ENCODE data around the gene RHOG.

Gene RHOG

DNA sequence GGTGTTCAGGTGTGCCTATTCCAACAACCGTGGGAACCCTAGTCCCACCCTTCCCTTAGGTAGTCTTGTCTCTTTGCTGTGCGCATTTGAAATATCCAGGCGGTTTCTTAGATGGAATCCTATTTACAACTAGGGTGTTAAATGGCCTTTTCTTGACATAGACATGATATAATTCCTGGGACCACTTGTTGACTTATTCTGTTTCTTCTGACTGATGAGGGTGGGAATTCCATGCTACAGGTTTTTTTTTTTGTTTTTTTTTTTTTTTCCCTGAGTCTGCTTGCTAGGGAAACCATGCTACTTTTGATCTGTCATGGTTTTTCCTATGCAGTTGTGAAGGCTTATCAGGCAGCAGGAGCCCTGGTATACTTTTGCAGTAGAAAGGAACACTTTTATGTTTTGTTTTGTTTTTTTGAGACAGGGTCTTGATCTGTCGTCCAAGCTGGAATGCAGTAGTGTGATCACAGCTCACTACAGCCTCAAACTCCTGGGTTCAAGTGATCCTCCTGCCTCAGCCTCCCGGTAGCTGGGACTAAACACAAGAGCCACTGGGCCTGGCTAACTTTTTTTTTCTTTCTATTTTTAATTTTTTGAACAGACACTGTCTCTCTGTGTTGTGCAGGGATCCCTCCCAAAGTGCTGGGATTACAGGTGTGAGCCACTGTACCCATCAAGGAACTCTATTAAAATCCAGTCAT, 16.2 kb upstream of the RHOG start:
- no peaks in the 10 kb centered on the region for H3K27me3 ChIP-seq (ENCODE audit: control insufficient read depth in 1 of 2, insufficient read depth in 2 of 2, low read length in 2 of 2)
- peak overlapping the region; percentile 75 to 84 for H3K4me3 ChIP-seq (ENCODE audit: low read depth in 1 of 2, low read length in 2 of 2)
- H3K4me1 ChIP-seq (ENCODE audit: insufficient read depth, low read length): peaks cover 56% of the 10 kb centered on the region
- H3K27ac ChIP-seq (ENCODE audit: low read depth, low read length): peak overlapping the region; percentile 83
- no peaks in the 10 kb centered on the region for H3K9me3 ChIP-seq (ENCODE audit: low read length)
- H3K36me3 ChIP-seq (ENCODE audit: insufficient read depth, low read length): no peaks in the 10 kb centered on the region
- H3K9ac ChIP-seq (ENCODE audit: low read length): peak overlapping the region; percentile 54

DNA sequence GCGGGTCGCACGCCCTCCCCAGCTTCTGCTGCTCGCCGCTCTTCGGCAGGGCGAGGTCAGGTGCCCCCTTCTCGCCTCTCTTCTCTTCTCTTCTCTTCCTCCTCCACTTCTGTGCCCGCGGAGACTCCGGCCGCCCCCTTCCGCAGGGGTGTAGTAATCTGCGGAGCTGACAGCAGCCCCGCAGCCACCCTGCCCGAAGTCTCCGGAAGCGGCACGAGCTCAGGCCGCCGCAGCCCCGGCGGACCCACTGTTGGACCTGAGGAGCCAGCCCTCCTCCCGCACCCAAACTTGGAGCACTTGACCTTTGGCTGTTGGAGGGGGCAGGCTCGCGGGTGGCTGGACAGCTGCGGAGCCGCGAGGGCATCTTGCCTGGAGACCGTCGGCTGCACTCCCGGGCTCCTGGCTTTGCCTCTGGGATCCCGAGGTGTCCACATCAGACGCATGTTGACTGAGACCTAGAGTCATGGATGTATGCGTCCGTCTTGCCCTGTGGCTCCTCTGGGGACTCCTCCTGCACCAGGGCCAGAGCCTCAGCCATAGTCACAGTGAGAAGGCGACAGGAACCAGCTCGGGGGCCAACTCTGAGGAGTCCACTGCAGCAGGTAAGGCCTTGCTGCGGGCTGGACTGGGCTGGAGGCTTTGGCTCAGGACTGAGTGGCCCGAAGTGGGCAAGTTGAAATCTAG, 15.2 kb upstream of the RHOG start:
- Histone ChIP-seq H3K4me1 (ENCODE audit: insufficient read depth, low read length) (peaks cover 52% of the 10 kb centered on the region), H3K9me3 (ENCODE audit: low read length) (no peaks in the 10 kb centered on the region), H3K4me3 (ENCODE audit: low read depth in 1 of 2, low read length in 2 of 2) (peak overlapping the region; percentile 75 to 84), H3K27me3 (ENCODE audit: control insufficient read depth in 1 of 2, insufficient read depth in 2 of 2, low read length in 2 of 2) (no peaks in the 10 kb centered on the region), H3K36me3 (ENCODE audit: insufficient read depth, low read length) (no peaks in the 10 kb centered on the region), H3K9ac (ENCODE audit: low read length) (peak overlapping the region; percentile 54), H3K27ac (ENCODE audit: low read depth, low read length) (peak overlapping the region; percentile 83)

DNA sequence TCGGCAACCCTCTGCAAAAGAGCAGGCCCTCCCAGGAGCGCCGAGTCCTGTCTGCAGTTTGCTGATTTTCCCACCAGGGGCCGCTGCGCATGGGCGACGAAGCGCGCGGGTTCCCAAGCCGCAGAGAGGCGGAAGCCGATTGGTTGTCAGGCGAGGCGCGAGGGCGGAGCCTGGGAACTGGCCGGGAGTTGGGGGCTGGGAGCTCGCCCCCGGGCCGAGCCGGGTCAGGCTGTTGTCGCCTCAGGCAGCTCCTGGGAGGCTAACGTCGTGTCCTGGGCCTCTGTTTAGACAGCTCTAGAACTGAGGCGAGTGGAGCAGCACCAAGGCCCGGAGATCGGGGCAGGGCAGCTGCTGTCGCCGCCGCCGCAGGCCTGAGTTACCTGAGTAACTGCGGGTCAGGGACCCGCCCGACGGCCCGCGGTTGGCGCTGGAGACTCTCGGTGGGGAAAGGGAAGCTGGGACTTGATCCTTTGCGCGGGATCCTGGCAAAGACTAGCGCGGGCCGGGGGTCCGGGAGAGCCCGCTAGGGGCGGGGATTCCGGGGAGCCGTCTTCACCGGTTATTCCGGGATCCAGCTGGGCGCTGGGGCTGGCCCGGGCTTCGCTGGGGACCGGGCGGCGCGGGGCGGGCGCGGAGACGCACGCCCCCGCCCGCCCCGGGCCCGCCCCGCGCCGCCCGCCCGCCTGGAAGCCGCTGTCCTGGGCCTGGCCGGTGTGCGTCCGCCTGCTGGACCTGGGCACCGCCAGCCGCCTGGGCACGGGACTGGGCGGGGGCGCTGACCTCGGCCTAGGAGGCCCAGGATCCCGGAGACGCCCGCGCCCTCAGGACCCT, 14.4 kb upstream of the RHOG start, which contains the start of gene STIM1:
TSS of gene STIM1 (plus strand) at position 688 of the 831 bp plus-strand sequence. CDS start 607 bp downstream, outside the sequence.
- Histone ChIP-seq H3K4me3 (ENCODE audit: low read depth in 1 of 2, low read length in 2 of 2) (peak within 1 kb of the TSS; percentile 84 to 95), H3K36me3 (ENCODE audit: insufficient read depth, low read length) (no peaks in the 10 kb centered on the region), H3K9ac (ENCODE audit: low read length) (peak within 1 kb of the TSS; percentile 72), H3K4me1 (ENCODE audit: insufficient read depth, low read length) (peaks cover 45% of the 10 kb centered on the region), H3K27ac (ENCODE audit: low read depth, low read length) (peak within 1 kb of the TSS; percentile 99), H3K27me3 (ENCODE audit: control insufficient read depth in 1 of 2, insufficient read depth in 2 of 2, low read length in 2 of 2) (no peaks in the 10 kb centered on the region), H3K9me3 (ENCODE audit: low read length) (no peaks in the 10 kb centered on the region)

DNA sequence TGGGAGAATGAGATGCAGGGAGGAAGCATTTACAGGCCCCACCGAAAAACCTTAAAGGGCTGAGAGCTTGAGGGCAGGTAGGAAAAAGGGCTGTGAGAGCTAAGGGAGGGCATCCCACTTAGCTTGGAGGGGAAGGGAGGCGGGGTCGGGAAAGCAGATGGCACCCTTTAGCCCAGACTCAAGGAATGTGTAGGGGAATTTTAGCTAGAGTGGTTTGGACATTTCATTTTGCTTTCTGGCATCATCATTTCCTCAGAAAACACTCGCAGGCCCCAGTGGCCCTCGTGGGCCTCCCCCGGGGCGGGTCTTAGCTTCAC, 13.9 kb upstream of the RHOG start:
- Histone ChIP-seq H3K4me1 (ENCODE audit: insufficient read depth, low read length) (peaks cover 39% of the 10 kb centered on the region), H3K36me3 (ENCODE audit: insufficient read depth, low read length) (no peaks in the 10 kb centered on the region), H3K9ac (ENCODE audit: low read length) (peak overlapping the region; percentile 7), H3K27ac (ENCODE audit: low read depth, low read length) (peak overlapping the region; percentile 99), H3K27me3 (ENCODE audit: control insufficient read depth in 1 of 2, insufficient read depth in 2 of 2, low read length in 2 of 2) (no peaks in the 10 kb centered on the region), H3K4me3 (ENCODE audit: low read depth in 1 of 2, low read length in 2 of 2) (peak overlapping the region in 1 of 2 donors; percentile 84), H3K9me3 (ENCODE audit: low read length) (no peaks in the 10 kb centered on the region)

DNA sequence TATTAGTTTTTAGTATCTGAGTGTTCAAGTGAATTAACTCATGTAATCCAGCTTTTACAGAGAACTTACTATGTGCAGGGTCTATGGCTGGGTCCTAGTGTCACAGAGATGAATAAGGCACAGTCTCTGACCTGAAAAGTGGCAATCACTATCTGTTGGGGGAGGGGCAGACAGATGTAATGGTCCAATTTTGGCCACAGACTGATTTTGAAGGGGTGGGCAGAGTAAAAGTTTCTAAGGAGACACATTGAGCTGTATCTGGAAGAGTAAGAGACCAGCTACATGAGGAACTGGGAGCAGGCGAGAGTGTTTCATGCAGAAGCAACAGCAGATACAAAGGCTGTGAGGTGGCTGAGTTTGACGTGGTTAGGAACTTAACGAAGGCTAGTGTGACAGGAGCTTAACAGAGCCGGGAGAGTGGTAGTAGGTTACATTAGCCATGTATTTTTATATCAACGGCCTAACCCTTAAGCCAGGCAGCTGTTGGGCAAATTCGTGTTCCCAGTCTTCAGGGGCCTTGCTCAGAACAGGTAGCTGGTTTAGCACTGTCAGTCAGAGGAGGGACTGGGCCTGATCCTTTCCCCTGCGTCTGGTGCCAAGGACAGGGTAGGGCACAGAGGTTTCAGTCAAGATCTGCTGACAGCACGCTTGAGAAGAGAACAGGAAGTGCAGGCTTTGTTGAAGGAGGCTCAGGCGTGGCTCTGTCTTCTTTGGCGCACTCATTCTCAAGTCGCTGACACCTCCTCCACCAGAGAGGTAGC, 13.3 kb upstream of the RHOG start:
- peak overlapping the region; percentile 7 for H3K9ac ChIP-seq (ENCODE audit: low read length)
- H3K36me3 ChIP-seq (ENCODE audit: insufficient read depth, low read length): no peaks in the 10 kb centered on the region
- no peaks in the 10 kb centered on the region for H3K9me3 ChIP-seq (ENCODE audit: low read length)
- H3K27ac ChIP-seq (ENCODE audit: low read depth, low read length): peak overlapping the region; percentile 99
- H3K4me3 ChIP-seq (ENCODE audit: low read depth in 1 of 2, low read length in 2 of 2): peak overlapping the region in 1 of 2 donors; percentile 84
- H3K4me1 ChIP-seq (ENCODE audit: insufficient read depth, low read length): peaks cover 33% of the 10 kb centered on the region
- H3K27me3 ChIP-seq (ENCODE audit: control insufficient read depth in 1 of 2, insufficient read depth in 2 of 2, low read length in 2 of 2): no peaks in the 10 kb centered on the region

DNA sequence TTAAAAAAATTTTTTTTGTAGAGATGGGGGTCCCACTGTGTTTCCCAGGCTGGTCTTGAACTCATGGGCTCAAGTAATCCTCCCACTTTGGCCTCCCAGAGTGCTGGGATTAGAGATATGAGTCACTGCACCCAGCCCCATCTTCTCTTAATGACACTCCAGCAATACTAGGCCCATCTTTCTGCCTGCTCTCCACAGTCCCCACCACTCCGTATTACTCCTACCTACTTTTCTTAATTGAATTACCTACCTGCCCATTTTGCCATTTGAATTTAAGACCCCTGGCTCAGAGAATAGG, 12.7 kb upstream of the RHOG start:
- Histone ChIP-seq H3K4me3 (ENCODE audit: low read depth in 1 of 2, low read length in 2 of 2) (no peak overlapping the region), H3K4me1 (ENCODE audit: insufficient read depth, low read length) (peaks cover 28% of the 10 kb centered on the region), H3K9me3 (ENCODE audit: low read length) (no peaks in the 10 kb centered on the region), H3K36me3 (ENCODE audit: insufficient read depth, low read length) (no peaks in the 10 kb centered on the region), H3K9ac (ENCODE audit: low read length) (no peak overlapping the region), H3K27me3 (ENCODE audit: control insufficient read depth in 1 of 2, insufficient read depth in 2 of 2, low read length in 2 of 2) (no peaks in the 10 kb centered on the region), H3K27ac (ENCODE audit: low read depth, low read length) (no peak overlapping the region)

DNA sequence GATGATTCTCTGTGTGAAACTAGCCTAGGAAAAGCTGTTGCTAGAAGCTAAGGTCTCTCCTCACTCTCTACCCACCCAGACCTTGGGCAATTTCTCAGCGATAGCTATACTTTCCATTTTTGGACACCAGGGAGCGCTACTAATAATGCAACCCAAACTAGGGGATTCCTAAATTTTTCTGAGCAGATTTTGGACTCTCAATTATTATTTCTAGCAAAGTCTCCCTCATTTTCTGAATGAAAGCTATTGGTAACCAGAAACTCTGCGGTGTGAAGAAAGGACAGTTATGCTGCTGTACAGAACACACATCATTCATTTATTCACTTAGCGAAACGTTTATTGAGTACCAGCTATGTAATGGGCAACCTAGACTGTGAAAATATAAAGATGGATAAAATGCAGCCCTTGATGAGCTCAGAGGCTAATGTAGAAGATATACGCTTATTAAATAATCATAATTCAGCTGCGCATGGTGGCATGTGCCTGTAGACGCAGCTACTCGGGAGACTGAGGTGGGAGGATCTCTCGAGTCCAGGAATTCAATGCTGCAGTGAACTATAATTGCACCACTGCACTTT, 8.6 kb upstream of the RHOG start:
- H3K27me3 ChIP-seq (ENCODE audit: control insufficient read depth in 1 of 2, insufficient read depth in 2 of 2, low read length in 2 of 2): no peaks in the 10 kb centered on the region
- H3K27ac ChIP-seq (ENCODE audit: low read depth, low read length): no peak overlapping the region
- H3K9me3 ChIP-seq (ENCODE audit: low read length): no peaks in the 10 kb centered on the region
- no peak overlapping the region for H3K4me3 ChIP-seq (ENCODE audit: low read depth in 1 of 2, low read length in 2 of 2)
- no peak overlapping the region for H3K9ac ChIP-seq (ENCODE audit: low read length)
- no peaks in the 10 kb centered on the region for H3K36me3 ChIP-seq (ENCODE audit: insufficient read depth, low read length)
- H3K4me1 ChIP-seq (ENCODE audit: insufficient read depth, low read length): peaks cover 3% of the 10 kb centered on the region

DNA sequence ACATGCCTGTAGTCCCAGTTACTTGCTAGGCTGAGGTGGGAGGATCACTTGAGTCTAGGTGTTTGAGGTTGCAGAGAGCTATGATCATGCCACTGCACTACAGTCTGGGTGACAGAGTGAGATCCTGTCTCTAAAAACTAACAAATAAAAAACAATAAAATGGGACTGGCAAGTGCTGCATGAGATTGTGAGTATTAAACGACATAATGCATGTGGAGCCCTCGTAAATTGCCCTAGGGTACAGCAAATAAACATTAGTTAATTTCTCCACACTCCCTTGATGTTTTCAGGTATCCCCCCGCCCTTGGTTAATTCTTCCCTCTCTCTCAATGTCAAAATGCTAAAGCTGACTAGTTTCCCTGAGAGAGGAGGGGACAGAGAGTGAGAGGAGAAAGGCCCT, 4.9 kb upstream of the RHOG start:
- no peaks in the 10 kb centered on the region for H3K9me3 ChIP-seq (ENCODE audit: low read length)
- no peak overlapping the region for H3K4me3 ChIP-seq (ENCODE audit: low read depth in 1 of 2, low read length in 2 of 2)
- H3K4me1 ChIP-seq (ENCODE audit: insufficient read depth, low read length): peaks cover 5% of the 10 kb centered on the region
- H3K9ac ChIP-seq (ENCODE audit: low read length): no peak overlapping the region
- no peak overlapping the region for H3K27ac ChIP-seq (ENCODE audit: low read depth, low read length)
- no peaks in the 10 kb centered on the region for H3K27me3 ChIP-seq (ENCODE audit: control insufficient read depth in 1 of 2, insufficient read depth in 2 of 2, low read length in 2 of 2)
- H3K36me3 ChIP-seq (ENCODE audit: insufficient read depth, low read length): no peaks in the 10 kb centered on the region

DNA sequence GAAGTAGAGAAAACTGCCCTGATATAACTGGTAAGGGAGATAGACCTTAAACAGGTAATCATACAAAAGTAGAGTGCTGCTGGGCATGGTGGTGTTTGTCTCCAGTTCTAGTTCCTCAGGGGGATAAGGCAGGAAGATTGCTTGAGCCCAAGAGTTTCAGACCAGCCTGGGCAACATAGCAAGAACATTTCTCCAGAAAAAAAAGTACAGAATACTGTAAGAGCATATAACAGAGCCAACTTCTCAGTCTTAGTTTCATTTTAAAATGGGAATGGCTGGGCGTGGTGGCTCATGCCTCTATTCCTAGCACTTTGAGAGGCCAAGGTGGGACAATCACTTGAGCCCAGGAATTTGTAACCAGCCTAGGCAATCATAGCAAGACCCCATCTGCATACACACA, 4.5 kb upstream of the RHOG start:
- Histone ChIP-seq H3K36me3 (ENCODE audit: insufficient read depth, low read length) (no peaks in the 10 kb centered on the region), H3K4me3 (ENCODE audit: low read depth in 1 of 2, low read length in 2 of 2) (no peak overlapping the region), H3K4me1 (ENCODE audit: insufficient read depth, low read length) (peaks cover 5% of the 10 kb centered on the region), H3K9me3 (ENCODE audit: low read length) (no peaks in the 10 kb centered on the region), H3K27me3 (ENCODE audit: control insufficient read depth in 1 of 2, insufficient read depth in 2 of 2, low read length in 2 of 2) (no peaks in the 10 kb centered on the region), H3K9ac (ENCODE audit: low read length) (no peak overlapping the region), H3K27ac (ENCODE audit: low read depth, low read length) (no peak overlapping the region)

DNA sequence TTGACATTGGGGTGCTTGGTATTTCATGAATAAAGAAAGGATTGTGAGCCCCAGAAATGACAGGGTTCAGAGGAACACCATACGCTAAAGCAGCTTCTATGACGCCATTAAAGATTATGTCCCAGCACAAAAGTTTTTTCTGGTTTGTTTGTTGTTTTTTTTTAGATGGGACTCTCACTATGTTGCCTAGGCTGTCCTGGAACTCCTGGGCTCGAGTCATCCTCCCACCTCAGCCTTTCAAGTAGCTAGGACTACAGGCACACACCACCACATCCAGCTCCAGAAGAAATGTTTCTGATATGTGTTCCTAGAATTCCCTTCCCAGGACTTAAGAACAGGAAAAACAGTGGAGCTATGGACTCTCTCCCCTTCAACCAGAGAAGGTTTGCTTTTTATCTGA, 2.6 kb upstream of the RHOG start:
- Histone ChIP-seq H3K4me3 (ENCODE audit: low read depth in 1 of 2, low read length in 2 of 2) (no peak overlapping the region), H3K36me3 (ENCODE audit: insufficient read depth, low read length) (no peaks in the 10 kb centered on the region), H3K27ac (ENCODE audit: low read depth, low read length) (no peak overlapping the region), H3K4me1 (ENCODE audit: insufficient read depth, low read length) (peaks cover 23% of the 10 kb centered on the region), H3K9ac (ENCODE audit: low read length) (no peak overlapping the region), H3K27me3 (ENCODE audit: control insufficient read depth in 1 of 2, insufficient read depth in 2 of 2, low read length in 2 of 2) (no peaks in the 10 kb centered on the region), H3K9me3 (ENCODE audit: low read length) (no peaks in the 10 kb centered on the region)
